ENCODE measurements around the gene KIF18A. TPM values are rescaled to one million over a fixed set of nuclear protein-coding genes. Genes with fewer than 3 reads are reported as not detected.

KIF18A gene
- 11.3 to 16.5 TPM (median 14.2 TPM) in 5 replicates for total RNA-seq (2022; extraction: Qiagen RNA extraction; ENCODE audit: low read depth)

DNA sequence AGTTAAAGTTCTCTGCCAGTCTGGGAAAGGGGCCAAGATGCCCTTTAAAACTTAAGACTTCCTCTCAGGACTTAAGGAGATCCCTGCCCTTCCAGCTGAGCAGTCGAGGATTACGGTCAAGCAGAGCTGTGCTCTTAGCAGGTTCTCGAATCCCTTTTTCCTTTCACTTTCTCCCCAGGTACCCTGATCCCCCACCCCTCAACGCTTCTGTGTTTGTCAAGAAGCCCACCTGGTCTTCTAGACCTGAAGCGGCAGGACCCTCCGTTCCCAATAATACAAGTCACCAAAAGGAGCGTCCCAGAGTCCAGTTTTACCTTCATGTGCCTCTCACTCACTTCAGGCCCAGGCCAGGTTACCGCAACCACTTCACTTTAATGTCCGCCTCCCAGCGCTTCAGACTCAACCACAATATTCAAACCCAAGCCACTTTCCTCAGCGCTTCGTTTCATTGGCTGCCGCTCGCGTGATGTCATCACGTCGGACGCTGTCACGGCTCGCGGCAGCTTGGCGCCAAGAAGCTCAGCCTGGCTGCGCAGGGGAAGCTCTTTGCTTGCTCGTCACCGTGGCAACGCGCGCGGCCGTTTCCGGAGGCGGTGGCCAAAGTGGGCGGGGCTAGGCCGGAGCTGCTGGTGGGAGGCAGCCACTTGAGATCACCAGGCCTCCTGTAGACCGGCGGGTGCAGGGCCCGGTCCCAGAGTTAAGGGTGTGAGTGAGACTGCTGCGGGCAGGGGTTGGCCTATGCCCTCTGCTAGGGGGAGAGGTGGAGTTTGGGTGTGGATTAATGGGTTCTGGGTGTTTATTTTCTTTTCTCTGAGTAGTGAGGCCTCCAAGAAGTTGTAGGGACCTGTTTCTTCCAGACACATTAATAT, at the start of gene KIF18A, which contains the start of gene METTL15:
Gene KIF18A, minus strand, starts transcription at position 407 of the 869 bp plus-strand sequence. CDS start 10,209 bp downstream, outside the sequence.
Gene METTL15, plus strand, starts transcription at position 639 of the 869 bp plus-strand sequence. CDS start 4,947 bp downstream, outside the sequence.

Other genes with a start within 250 kb of the KIF18A start
- gene METTL15, start 232 bp upstream of the KIF18A start, total RNA-seq (2022; extraction: Qiagen RNA extraction; ENCODE audit: low read depth), result 5.3 to 7.6 TPM (median 7.1 TPM) in 5 replicates

Measured in A549 treated with GW870086 at 1 μM for 4 hours (cell line).